ENCODE results near the gene SUPT4H1. TPM values are rescaled to one million over a fixed set of nuclear protein-coding genes. Genes with fewer than 3 reads are reported as not detected.

The SUPT4H1 gene
- total RNA-seq, 2 experiments from 2014 or later: 66.1 to 69.0 TPM

DNA sequence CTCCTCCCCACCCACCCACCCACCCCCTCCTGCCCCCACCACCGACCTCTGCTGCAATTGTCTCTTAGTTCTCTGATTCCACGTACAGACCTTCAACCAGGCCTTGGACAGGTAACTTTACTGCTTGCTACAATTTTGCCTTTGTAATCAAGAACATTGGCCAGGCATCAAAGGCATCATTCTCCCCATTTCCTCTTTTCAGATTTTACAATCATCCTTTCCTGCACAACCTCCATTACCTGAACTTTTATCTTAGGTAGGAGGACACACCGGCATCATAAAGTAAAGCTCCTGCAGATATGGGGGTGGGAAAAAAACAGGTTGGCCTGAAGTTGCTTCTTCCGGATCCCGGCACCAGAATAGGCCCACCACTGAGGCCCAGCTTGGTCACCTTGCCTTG lies 25.7 kb upstream of the SUPT4H1 start:
- Mint-ChIP-seq H3K4me3 (no peak overlapping the region), H3K9me3 (no peaks in the 10 kb centered on the region), H3K4me1 (peaks cover 47% of the 10 kb centered on the region), H3K27ac (no peak overlapping the region), H3K27me3 (no peaks in the 10 kb centered on the region), H3K36me3 (ENCODE audit: low read depth) (peaks cover 4% of the 10 kb centered on the region)
- ChIA-PET POLR2A (no interaction called here), CTCF (interaction anchor here (1.2 to 2.5 kb wide), 3 partner anchors 14 to 128 kb away, joined by 4 to 9 read pairs (median 6); no protein-coding TSS in a partner anchor)
- no peak for DNase-seq

- H3K4me1 Mint-ChIP-seq: peaks cover 42% of the 10 kb centered on the region
- POLR2A ChIA-PET: no interaction called here
- H3K27me3 Mint-ChIP-seq: no peaks in the 10 kb centered on the region
- CTCF ChIA-PET: interaction anchor here (0.9 to 1.6 kb wide), 4 partner anchors 9 to 127 kb away, joined by 3 to 6 read pairs (median 4); no protein-coding TSS in a partner anchor
- peaks cover 4% of the 10 kb centered on the region for H3K36me3 Mint-ChIP-seq (ENCODE audit: low read depth)
- H3K9me3 Mint-ChIP-seq: no peaks in the 10 kb centered on the region
- H3K27ac Mint-ChIP-seq: no peak overlapping the region
- no peak overlapping the region for H3K4me3 Mint-ChIP-seq
- DNase-seq: no peak
Observed at GRCh38 chr17:58377093-58377601, 25.1 kb upstream of the SUPT4H1 start.

- H3K4me3 Mint-ChIP-seq: no peak overlapping the region
- H3K4me1 Mint-ChIP-seq: peaks cover 37% of the 10 kb centered on the region
- CTCF ChIA-PET: interaction anchor here (0.7 to 1.6 kb wide), 4 partner anchors 8 to 1193 kb away, joined by 3 to 6 read pairs (median 4); no protein-coding TSS in a partner anchor
- H3K9me3 Mint-ChIP-seq: no peaks in the 10 kb centered on the region
- H3K36me3 Mint-ChIP-seq (ENCODE audit: low read depth): peaks cover 4% of the 10 kb centered on the region
- no peak overlapping the region for H3K27ac Mint-ChIP-seq
- no peaks in the 10 kb centered on the region for H3K27me3 Mint-ChIP-seq
- POLR2A ChIA-PET: no interaction called here
- no peak for DNase-seq
Observed at GRCh38 chr17:58376472-58377000, 24.5 kb upstream of the SUPT4H1 start.

DNA sequence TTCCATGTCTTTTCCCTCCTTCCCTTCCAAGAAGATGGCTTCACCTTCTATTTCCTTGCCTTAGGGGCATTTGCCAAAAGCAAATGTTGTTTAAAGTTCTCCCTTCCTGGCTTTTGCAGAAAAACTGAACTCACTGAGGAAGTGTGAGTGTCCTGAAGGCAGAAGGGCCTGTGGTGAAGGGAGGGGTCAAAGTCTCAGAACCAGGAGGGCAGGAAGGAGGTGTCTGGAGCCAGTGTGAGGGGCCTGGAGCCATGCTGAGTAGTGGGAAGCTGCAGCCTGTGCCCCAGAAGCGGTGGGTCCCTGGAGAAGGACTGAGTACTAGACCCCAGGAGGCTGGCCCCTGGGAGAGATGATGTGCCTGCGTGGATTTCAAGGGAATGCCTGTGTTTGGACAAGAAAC lies 23.8 kb upstream of the SUPT4H1 start:
- Mint-ChIP-seq H3K9me3 (no peaks in the 10 kb centered on the region), H3K4me3 (no peak overlapping the region), H3K27me3 (no peaks in the 10 kb centered on the region), H3K36me3 (ENCODE audit: low read depth) (peaks cover 3% of the 10 kb centered on the region), H3K27ac (no peak overlapping the region), H3K4me1 (peaks cover 31% of the 10 kb centered on the region)
- no peak for DNase-seq
- POLR2A ChIA-PET: no interaction called here
- CTCF ChIA-PET: interaction anchor here (1.6 kb wide), 1 partner anchor 7 kb away, joined by 5 read pairs; no protein-coding TSS in a partner anchor

GRCh38 chr17:58375256-58375655 lies 23.3 kb upstream of the SUPT4H1 start:
- DNase-seq: no peak
- ChIA-PET CTCF (no interaction called here), POLR2A (no interaction called here)
- Mint-ChIP-seq H3K4me3 (no peak overlapping the region), H3K27me3 (no peaks in the 10 kb centered on the region), H3K9me3 (no peaks in the 10 kb centered on the region), H3K27ac (no peak overlapping the region), H3K4me1 (peaks cover 30% of the 10 kb centered on the region), H3K36me3 (ENCODE audit: low read depth) (peaks cover 3% of the 10 kb centered on the region)

- Mint-ChIP-seq H3K27me3 (no peaks in the 10 kb centered on the region), H3K36me3 (ENCODE audit: low read depth) (peaks cover 1% of the 10 kb centered on the region), H3K4me1 (peaks cover 19% of the 10 kb centered on the region), H3K9me3 (no peaks in the 10 kb centered on the region), H3K27ac (no peak overlapping the region), H3K4me3 (no peak overlapping the region)
- ChIA-PET CTCF (interaction anchor here (1.0 kb wide), 1 partner anchor 15 kb away, joined by 3 read pairs; no protein-coding TSS in a partner anchor), POLR2A (no interaction called here)
- DNase-seq: no peak
Observed at GRCh38 chr17:58373923-58374322, 21.9 kb upstream of the SUPT4H1 start.

- Mint-ChIP-seq H3K36me3 (ENCODE audit: low read depth) (peaks cover 1% of the 10 kb centered on the region), H3K9me3 (no peaks in the 10 kb centered on the region), H3K4me1 (peaks cover 13% of the 10 kb centered on the region), H3K4me3 (no peak overlapping the region), H3K27me3 (no peaks in the 10 kb centered on the region), H3K27ac (no peak overlapping the region)
- DNase-seq: no peak
- CTCF ChIA-PET: interaction anchor here (0.6 to 1.3 kb wide), 4 partner anchors 14 to 86 kb away, joined by 3 to 4 read pairs (median 3); no protein-coding TSS in a partner anchor
- POLR2A ChIA-PET: no interaction called here
Observed at GRCh38 chr17:58373003-58373402, 21.0 kb upstream of the SUPT4H1 start.

DNA sequence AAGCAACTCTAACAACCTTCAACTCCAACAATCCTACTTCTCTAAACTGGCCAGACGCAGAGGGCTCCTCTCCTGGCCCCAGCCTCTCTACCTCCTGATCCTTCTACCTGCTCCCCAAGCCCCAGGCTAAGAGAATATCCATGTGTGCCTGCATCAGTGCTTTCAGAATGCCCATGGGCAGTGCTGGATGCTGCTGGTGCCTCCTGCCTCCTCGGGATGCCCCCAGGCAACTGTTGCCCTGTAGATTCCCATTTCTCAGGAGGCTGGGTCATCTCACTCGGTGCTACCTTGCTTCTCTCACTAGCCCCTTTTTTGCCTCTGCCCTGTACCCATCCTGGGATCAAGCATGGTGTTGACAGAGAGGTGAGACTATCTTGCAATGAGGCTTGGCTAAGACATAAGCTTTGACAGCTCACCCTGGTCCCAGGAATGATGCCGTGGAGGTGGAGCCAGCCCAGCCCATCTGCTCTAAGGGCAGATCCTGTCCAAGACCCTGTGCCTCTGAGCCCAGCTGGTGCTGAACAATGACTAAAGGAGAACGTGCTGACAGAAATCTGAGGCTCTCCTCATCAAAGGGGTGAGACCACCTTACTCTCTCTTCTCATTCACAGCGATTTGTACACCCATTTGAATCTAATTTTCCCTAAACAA lies 19.4 kb upstream of the SUPT4H1 start:
- Mint-ChIP-seq H3K27me3 (no peaks in the 10 kb centered on the region), H3K4me3 (no peak overlapping the region), H3K4me1 (peaks cover 6% of the 10 kb centered on the region), H3K36me3 (ENCODE audit: low read depth) (peaks cover 1% of the 10 kb centered on the region), H3K9me3 (no peaks in the 10 kb centered on the region), H3K27ac (no peak overlapping the region)
- CTCF ChIA-PET: interaction anchor here (1.1 to 1.8 kb wide), 4 partner anchors 9 to 17 kb away, joined by 3 to 5 read pairs (median 4); no protein-coding TSS in a partner anchor
- no peak for DNase-seq
- POLR2A ChIA-PET: no interaction called here

- no peaks in the 10 kb centered on the region for H3K9me3 Mint-ChIP-seq
- no peak overlapping the region for H3K4me3 Mint-ChIP-seq
- H3K27ac Mint-ChIP-seq: no peak overlapping the region
- no peak for DNase-seq
- peaks cover 9% of the 10 kb centered on the region for H3K4me1 Mint-ChIP-seq
- H3K27me3 Mint-ChIP-seq: no peaks in the 10 kb centered on the region
- CTCF ChIA-PET: interaction anchor here (1.8 kb wide), 1 partner anchor 13 kb away, joined by 5 read pairs; no protein-coding TSS in a partner anchor
- POLR2A ChIA-PET: interaction anchor here (0.7 kb wide), 1 partner anchor 43 kb away, joined by 3 read pairs; no protein-coding TSS in a partner anchor
- peaks cover 1% of the 10 kb centered on the region for H3K36me3 Mint-ChIP-seq (ENCODE audit: low read depth)
Observed at GRCh38 chr17:58370716-58371115, 18.7 kb upstream of the SUPT4H1 start.

DNA sequence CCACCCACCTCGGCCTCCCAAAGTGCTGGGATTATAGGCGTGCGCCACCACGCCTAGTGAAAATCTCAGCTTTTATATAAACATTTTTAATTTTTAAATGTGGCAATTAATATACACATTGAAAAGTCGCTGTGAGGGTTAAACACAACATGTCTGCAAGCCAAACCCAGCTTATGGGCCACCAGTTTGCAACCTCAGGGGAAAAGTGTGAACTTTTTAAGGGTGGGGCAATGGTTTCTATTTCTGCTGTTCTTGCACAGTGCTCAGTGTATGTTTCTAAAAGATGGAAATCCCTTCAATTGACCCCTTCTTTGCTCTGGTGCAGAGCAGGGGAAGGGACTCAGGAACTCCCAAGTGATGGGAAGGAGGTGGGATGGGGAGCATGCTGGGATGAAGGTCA lies 18.3 kb upstream of the SUPT4H1 start:
- ChIA-PET POLR2A (interaction anchor here (0.7 kb wide), 1 partner anchor 43 kb away, joined by 3 read pairs; no protein-coding TSS in a partner anchor), CTCF (interaction anchor here (1.1 kb wide), 2 partner anchors 18 to 26 kb away, joined by 3 to 4 read pairs; partner anchors contain the start of gene SUPT4H1)
- H3K4me3 Mint-ChIP-seq: no peak overlapping the region
- no peaks in the 10 kb centered on the region for H3K9me3 Mint-ChIP-seq
- H3K27ac Mint-ChIP-seq: no peak overlapping the region
- peaks cover 1% of the 10 kb centered on the region for H3K36me3 Mint-ChIP-seq (ENCODE audit: low read depth)
- H3K4me1 Mint-ChIP-seq: peaks cover 9% of the 10 kb centered on the region
- no peaks in the 10 kb centered on the region for H3K27me3 Mint-ChIP-seq
- no peak for DNase-seq

DNA sequence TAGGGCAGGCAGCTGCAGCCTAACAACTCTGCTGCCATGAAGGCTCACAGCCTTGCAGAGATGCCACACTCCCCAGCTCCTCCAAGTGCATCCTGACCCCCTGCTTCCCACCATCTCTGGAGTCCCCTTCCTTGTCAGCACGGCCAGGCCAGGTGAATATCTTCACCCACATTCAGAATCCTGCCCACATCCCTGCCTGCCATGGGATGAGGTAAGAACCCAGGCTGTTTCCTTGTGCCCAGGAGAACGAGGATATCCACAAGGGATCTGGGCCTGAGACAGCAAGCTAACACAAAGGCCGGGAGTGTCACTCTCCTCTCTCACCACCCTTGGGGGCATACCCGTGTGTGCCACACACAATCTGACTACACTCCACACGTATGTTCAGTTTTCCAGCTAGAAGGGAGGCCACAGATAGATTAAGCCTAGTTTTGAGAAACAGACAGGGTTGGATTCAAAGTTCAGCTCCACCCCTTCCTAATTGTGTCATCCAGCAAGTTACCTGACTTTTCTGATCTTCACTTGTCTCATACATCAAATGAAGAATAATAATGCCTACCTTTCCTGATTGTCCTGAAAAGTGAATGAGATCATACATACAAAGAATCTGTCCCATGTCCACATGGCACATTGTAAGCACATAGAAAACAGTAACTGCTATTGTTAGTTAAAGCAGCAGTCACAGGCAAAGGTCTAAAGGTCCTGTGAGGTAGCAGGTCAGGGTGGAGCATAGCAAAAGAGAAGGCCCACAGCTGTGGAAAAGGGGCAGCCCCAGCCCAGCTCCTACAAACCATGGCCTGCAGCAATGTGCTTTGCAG lies 17.4 kb upstream of the SUPT4H1 start:
- Mint-ChIP-seq H3K9me3 (no peaks in the 10 kb centered on the region), H3K36me3 (ENCODE audit: low read depth) (peaks cover 1% of the 10 kb centered on the region), H3K4me1 (peaks cover 9% of the 10 kb centered on the region), H3K4me3 (no peak overlapping the region), H3K27me3 (no peaks in the 10 kb centered on the region), H3K27ac (no peak overlapping the region)
- ChIA-PET POLR2A (no interaction called here), CTCF (interaction anchor here (0.5 to 1.1 kb wide), 5 partner anchors 17 to 881 kb away, joined by 3 to 4 read pairs (median 3); partner anchors contain the start of gene SUPT4H1)
- DNase-seq: no peak

DNA sequence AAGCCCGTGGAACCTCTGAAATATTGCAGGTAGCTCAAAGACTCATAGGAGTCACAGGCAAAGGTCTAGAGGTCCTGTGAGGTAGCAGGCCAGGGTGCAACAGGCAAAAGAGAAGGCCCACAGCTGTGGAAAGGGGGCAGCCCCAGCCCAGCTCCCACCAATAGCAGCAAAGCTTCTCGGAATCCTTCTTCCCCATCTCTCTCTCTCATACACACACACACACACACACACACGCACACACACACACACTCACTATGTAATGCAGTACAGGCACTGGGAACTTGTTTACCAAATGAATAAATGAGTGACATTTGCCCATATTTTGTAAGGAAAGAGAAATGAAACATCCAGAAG lies 16.8 kb upstream of the SUPT4H1 start:
- Mint-ChIP-seq H3K27ac (no peak overlapping the region), H3K9me3 (no peaks in the 10 kb centered on the region), H3K36me3 (ENCODE audit: low read depth) (peaks cover 1% of the 10 kb centered on the region), H3K4me1 (peaks cover 9% of the 10 kb centered on the region), H3K27me3 (no peaks in the 10 kb centered on the region), H3K4me3 (no peak overlapping the region)
- ChIA-PET CTCF (interaction anchor here (0.5 to 0.9 kb wide), 4 partner anchors 8 to 881 kb away, joined by 3 to 5 read pairs (median 4); no protein-coding TSS in a partner anchor), POLR2A (no interaction called here)
- DNase-seq: no peak

Data from activated CD4-positive, alpha-beta T cell treated with anti-CD3 and anti-CD28 coated beads, Interleukin-2, amount 10 ng/mL, durations not matched to agents 7 days and 5 days (primary cell).